HCT116 (cell line): ENCODE data around the gene TMEM98. TPM values are rescaled to one million over a fixed set of nuclear protein-coding genes. Genes with fewer than 3 reads are reported as not detected.

Source experiments
- ATAC-seq: fragments of 200-7000 bp; cut with Tn5 transposase; 2 replicates; pipeline ENCODE4 v1.9.1; 2020; ENCODE audit warnings: mild to moderate bottlenecking, moderate library complexity
- BruUV-seq: library from RNA; stranded (reverse); fragments of 400-500 nt; replicated peaks from 2 replicates; lab custom pipeline; 2021; lab: Mats Ljungman, UMichigan
- CTCF ChIA-PET: fragments of 300-600 bp; sonication (Branson Sonifier 250); formaldehyde crosslinking; loops from one replicate; lab custom pipeline; 2021; ENCODE audit warnings: antibody characterized with exemption; lab: Charles Lee
- POLR2A ChIA-PET: fragments of 300-600, 350-600 bp; sonication (Branson Sonifier 250); formaldehyde crosslinking; loops from one replicate; lab custom pipeline; 2021; ENCODE audit warnings: antibody characterized with exemption; lab: Charles Lee
- RAD21 ChIA-PET, 2 experiments: fragments of 300-600 bp; sonication (Branson Sonifier 250); formaldehyde crosslinking; loops; one replicate each; lab custom pipeline; 2023; ENCODE audit warnings: low total read pairs in 2 of 2; ENCODE audit not compliant: uncharacterized antibody in 2 of 2, unreplicated experiment in 2 of 2, low non-redundant PET in 1 of 2; lab: Charles Lee
- DNase-seq: peaks from one replicate; pipeline ENCODE4 v3.0.0-alpha.2; 2010; ENCODE audit warnings: low read depth, low spot score
- H2AFZ ChIP-seq: fragments of 200-600 bp; shearing (Covaris generic), sonication (generic); 2 replicates; pipeline ENCODE4 v1.6.1; 2017; ENCODE audit warnings: low read depth, mixed run types, mixed read lengths, antibody characterized with exemption, low read length; ENCODE audit not compliant: poor library complexity, severe bottlenecking
- H3K27ac ChIP-seq: 2 replicates; pipeline ENCODE4 v1.5.1; 2012; ENCODE audit warnings: low read depth, low read length
- H3K27me3 ChIP-seq: fragments of 200-600 bp; sonication (generic); 2 replicates; pipeline ENCODE4 v1.6.1; 2016; ENCODE audit warnings: mixed run types, low read length, mixed read lengths; ENCODE audit not compliant: insufficient read depth
- H3K36me3 ChIP-seq, 2 experiments: fragments of 200-500 bp in 1 of 2; fragments of 200-600 bp in 1 of 2; sonication (Bioruptor generic) in 1 of 2; sonication (generic) in 1 of 2; 2 replicates each; pipeline versions ENCODE4 v1.5.1 to v1.6.1; 2014 to 2016; ENCODE audit warnings: low read length in 2 of 2, inconsistent platforms in 1 of 2, mixed read lengths in 1 of 2, mixed run types in 1 of 2; ENCODE audit not compliant: insufficient read depth in 2 of 2, control insufficient read depth in 1 of 2
- H3K4me1 ChIP-seq, 2 experiments: fragments of 200-600 bp in 1 of 2; sonication (generic) in 1 of 2; 2 replicates each; pipeline versions ENCODE4 v1.5.1 to v1.6.1; 2012 to 2017; ENCODE audit warnings: low read length in 2 of 2, inconsistent platforms in 1 of 2, mild to moderate bottlenecking in 1 of 2, mixed read lengths in 1 of 2, mixed run types in 1 of 2, moderate library complexity in 1 of 2; ENCODE audit not compliant: insufficient read depth in 2 of 2, control insufficient read depth in 1 of 2
- H3K4me2 ChIP-seq: fragments of 200-600 bp; sonication (generic); 2 replicates; pipeline ENCODE4 v1.6.1; 2017; ENCODE audit warnings: mixed run types, low read length, mixed read lengths
- H3K4me3 ChIP-seq, 2 experiments: fragments of 200-600 bp in 1 of 2; sonication (generic) in 1 of 2; replicated peaks in 1 of 2; 2 replicates each; pipeline ENCODE4 v1.5.1; 2011 to 2016; ENCODE audit warnings: low read length in 2 of 2, control low read depth in 1 of 2, low read depth in 1 of 2, mild to moderate bottlenecking in 1 of 2, mixed read lengths in 1 of 2, mixed run types in 1 of 2
- H3K79me2 ChIP-seq: fragments of 200-600 bp; sonication (generic); 2 replicates; pipeline ENCODE4 v1.6.1; 2017; ENCODE audit warnings: mild to moderate bottlenecking, mixed run types, low read length, moderate library complexity, mixed read lengths; ENCODE audit not compliant: insufficient read depth
- H3K9ac ChIP-seq: fragments of 200-600 bp; sonication (generic); 2 replicates; pipeline ENCODE4 v1.6.1; 2016; ENCODE audit warnings: low read length, mixed read lengths
- H3K9me2 ChIP-seq: fragments of 200-600 bp; sonication (generic), shearing (Covaris generic); 2 replicates; pipeline ENCODE4 v1.6.1; 2017; ENCODE audit warnings: mixed run types, mild to moderate bottlenecking, moderate library complexity; ENCODE audit not compliant: insufficient read depth
- H3K9me3 ChIP-seq, 2 experiments: fragments of 200-500 bp in 1 of 2; fragments of 200-600 bp in 1 of 2; sonication (Bioruptor generic) in 1 of 2; sonication (generic) in 1 of 2; 2 replicates each; pipeline ENCODE4 v1.6.1; 2014 to 2017; ENCODE audit warnings: low read length in 2 of 2, mixed read lengths in 2 of 2, inconsistent platforms in 1 of 2, low read depth in 1 of 2, mild to moderate bottlenecking in 1 of 2, mixed run types in 1 of 2, moderate library complexity in 1 of 2; ENCODE audit not compliant: control insufficient read depth in 1 of 2, insufficient read depth in 1 of 2
- H4K20me1 ChIP-seq: fragments of 200-600 bp; sonication (generic), shearing (Covaris generic); 2 replicates; pipeline ENCODE4 v1.6.1; 2017; ENCODE audit warnings: mixed run types, mild to moderate bottlenecking, moderate library complexity; ENCODE audit not compliant: insufficient read depth
- ATF3 ChIP-seq: IDR thresholded peaks from 2 replicates; pipeline ENCODE4 v1.6.1; 2012
- CTCF ChIP-seq, 3 experiments: fragments of 200-600 bp in 1 of 3; sonication (generic) in 1 of 3; IDR thresholded peaks in 2 of 3; conservative IDR thresholded peaks in 1 of 3; 2 replicates each; pipeline ENCODE4 v1.5.1; 2012 to 2017; ENCODE audit warnings: low read depth in 2 of 3, low read length in 2 of 3, antibody characterized with exemption in 1 of 3, borderline replicate concordance in 1 of 3, control low read depth in 1 of 3, mild to moderate bottlenecking in 1 of 3, mixed read lengths in 1 of 3, mixed run types in 1 of 3, moderate library complexity in 1 of 3; ENCODE audit not compliant: insufficient read depth in 1 of 3
- EZH2phosphoT487 ChIP-seq: fragments of 200-600 bp; IDR thresholded peaks from 2 replicates; pipeline ENCODE4 v1.6.1; 2018; ENCODE audit warnings: antibody characterized with exemption, borderline replicate concordance
- FOSL1 ChIP-seq: IDR thresholded peaks from 2 replicates; pipeline ENCODE4 v1.6.1; 2012; ENCODE audit warnings: low read depth
- POLR2AphosphoS5 ChIP-seq: IDR thresholded peaks from 2 replicates; pipeline ENCODE4 v1.6.1; 2011; ENCODE audit warnings: mild to moderate bottlenecking, low read depth, low read length, moderate library complexity
- ZNF274 ChIP-seq: fragments of 200-500 bp; sonication (Bioruptor generic); IDR thresholded peaks from 2 replicates; pipeline ENCODE4 v1.6.1; 2014; ENCODE audit warnings: mild to moderate bottlenecking, low read depth, low read length, inconsistent platforms
- intact Hi-C: fragments of 100-400 bp; cut with micrococcal nuclease; formaldehyde crosslinking; loops from 2 replicates; pipeline ENCODE4 v1.10.0; 2022
- total RNA-seq: library from RNA; stranded (reverse); gene quantifications from one replicate; pipeline ENCODE4 v1.2.1, GENCODE V29; 2021; ENCODE audit not compliant: unreplicated experiment

The TMEM98 gene
- total RNA-seq, 1 experiment from 2014 or later = 29.3 TPM

GRCh38 chr17:32936186-32936893 is 8.4 kb downstream of the TMEM98 start:
- Histone ChIP-seq H4K20me1 (no peaks in the 10 kb centered on the region), H3K27ac (no peak overlapping the region; the same call in 1 of the 2 replicates), H3K79me2 (no peaks in the 10 kb centered on the region), H2AFZ (no peak overlapping the region), H3K4me3 (no peak overlapping the region), H3K9me3 (no peaks in the 10 kb centered on the region), H3K4me1 (peaks cover 0 to 9% of the 10 kb centered on the region in 2 experiments; a peak in 3 of 4 replicates), H3K9me2 (no peaks in the 10 kb centered on the region), H3K27me3 (no peaks in the 10 kb centered on the region), H3K4me2 (peak overlapping the region; percentile 55; the same call in 1 of the 2 replicates), H3K36me3 (no peaks in the 10 kb centered on the region), H3K9ac (no peak overlapping the region)
- TF ChIP-seq ZNF274 = no peak
- TF ChIP-seq POLR2AphosphoS5 = no peak
- no peak for TF ChIP-seq ATF3
- TF ChIP-seq FOSL1 = no peak
- no peak for TF ChIP-seq CTCF (IDR thresholded peaks at IDR 0.05 in 2 of 3, conservative IDR thresholded peaks at IDR 0.05 in 1 of 3; ENCODE audit: borderline replicate concordance in 1 of 3, insufficient read depth in 1 of 3, low read depth in 2 of 3, low read length in 2 of 3)
- no peak for TF ChIP-seq EZH2phosphoT487
- ChIA-PET CTCF (interaction anchor here (0.7 to 2.9 kb wide), 8 partner anchors 8 to 154 kb away, joined by 3 to 13 read pairs (median 4); partner anchors contain the start of genes MYO1D and TMEM98), RAD21 (no interaction called here), POLR2A (no interaction called here)
- ATAC-seq = no peak; the same call in 1 of the 2 replicates
- no TSS peak for BruUV-seq
- no peak for DNase-seq
- intact Hi-C loops = no loop called here
